NCI-H2171 treated with DMSO at 0.1 percent for 48 hours (cell line): Measurements from ENCODE around the gene KCNJ15.
A peak's percentile ranks its signal among the peaks of the same experiment; 100 is the strongest.

Experiments
- DNase-seq: peaks from one replicate; lab custom pipeline; 2025; lab: John Stamatoyannopoulos, UW

The KCNJ15 gene

DNA sequence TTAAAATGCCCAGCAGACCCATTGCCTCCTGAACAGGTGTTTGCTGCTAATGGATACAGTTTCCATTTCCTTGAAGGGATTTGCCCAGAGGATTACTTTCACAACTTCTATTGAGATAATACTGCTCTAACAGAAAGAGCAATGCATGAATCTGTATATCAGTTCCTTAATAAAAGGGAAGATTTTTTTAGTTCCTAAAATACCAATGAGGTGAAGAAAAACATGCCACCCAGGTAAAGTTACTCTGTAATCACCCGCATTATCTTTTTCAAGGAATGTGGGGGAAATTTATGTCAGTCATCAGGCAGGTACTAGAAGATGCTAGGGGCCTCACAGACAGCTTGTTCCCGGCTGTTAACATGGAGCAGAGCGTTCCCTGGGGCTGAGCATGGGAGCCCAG, 41.1 kb downstream of the KCNJ15 start:
- peak; percentile 32 for DNase-seq

DNA sequence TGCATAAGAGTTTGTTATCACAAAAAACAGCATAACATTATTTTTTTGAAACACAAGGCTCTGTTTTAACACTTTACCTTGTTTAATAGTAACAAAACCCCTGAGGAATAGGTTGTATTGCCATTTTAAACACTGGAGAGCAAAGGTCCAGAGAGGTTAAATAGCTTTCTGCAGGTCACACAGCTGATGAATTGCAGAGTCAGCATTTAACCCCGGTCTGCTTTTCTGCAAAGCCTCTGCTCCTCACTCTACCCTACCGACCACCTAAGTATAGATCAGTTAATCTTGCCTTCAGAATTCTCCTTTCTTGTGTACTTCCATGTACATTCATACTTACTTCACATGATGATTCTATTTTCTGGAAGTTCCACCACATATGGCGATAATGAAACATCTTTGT, 42.0 kb downstream of the KCNJ15 start:
- no peak for DNase-seq

DNA sequence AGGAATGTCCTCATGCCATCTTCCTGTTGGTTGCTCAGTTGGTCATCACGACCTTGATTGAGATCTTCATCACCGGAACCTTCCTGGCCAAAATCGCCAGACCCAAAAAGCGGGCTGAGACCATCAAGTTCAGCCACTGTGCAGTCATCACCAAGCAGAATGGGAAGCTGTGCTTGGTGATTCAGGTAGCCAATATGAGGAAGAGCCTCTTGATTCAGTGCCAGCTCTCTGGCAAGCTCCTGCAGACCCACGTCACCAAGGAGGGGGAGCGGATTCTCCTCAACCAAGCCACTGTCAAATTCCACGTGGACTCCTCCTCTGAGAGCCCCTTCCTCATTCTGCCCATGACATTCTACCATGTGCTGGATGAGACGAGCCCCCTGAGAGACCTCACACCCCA, 42.9 kb downstream of the KCNJ15 start:
- DNase-seq = no peak

DNA sequence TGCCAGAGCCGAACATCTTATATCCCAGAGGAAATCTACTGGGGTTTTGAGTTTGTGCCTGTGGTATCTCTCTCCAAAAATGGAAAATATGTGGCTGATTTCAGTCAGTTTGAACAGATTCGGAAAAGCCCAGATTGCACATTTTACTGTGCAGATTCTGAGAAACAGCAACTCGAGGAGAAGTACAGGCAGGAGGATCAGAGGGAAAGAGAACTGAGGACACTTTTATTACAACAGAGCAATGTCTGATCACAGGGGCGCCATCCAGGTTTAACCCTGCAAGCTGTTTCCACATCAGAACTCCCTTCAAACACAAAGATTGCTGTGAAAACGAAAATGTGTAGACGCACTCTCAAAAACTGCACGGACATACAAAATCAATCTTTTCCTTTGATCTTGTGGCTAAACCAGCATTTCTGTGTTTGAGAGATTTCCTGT, 43.4 kb downstream of the KCNJ15 start:
- no peak for DNase-seq

DNA sequence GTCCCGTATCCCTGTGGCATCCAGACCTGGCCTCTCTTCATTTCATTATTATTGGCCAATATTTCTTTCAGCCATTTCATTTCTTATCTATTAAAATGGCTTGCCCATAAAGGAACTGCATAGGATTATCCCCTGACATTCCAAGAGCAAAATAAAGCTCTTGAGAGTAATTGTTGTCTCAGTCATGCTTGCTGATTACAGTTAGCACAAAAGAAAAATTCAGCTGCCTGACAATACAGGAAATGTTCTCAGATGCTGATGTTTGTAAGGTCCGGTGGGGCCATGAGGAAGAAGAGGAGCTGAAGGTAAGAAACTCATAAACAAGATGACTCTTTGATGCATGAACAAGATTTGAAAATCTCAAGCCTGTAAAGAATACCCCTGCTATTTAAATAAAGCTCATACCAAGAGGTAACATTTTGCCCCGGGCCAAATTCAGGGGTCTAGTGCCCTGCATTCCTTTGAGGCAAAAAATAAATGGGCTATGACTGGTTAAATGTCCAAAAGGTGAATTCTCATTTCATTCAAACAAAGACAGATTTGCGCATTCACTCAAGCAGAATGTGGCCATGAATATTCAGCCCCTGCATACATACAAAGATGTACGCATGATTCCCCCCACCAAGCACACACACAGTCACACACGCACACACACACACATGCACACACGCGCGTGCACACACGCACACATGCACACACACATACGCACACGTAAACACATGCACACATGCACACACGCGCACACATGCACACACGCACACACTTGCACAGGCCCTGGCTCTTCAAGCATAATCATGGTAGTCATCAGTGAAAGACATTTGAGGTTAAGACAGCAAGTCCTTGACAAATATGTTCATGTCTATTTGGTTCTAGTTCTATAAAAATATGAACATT, 44.8 kb downstream of the KCNJ15 start:
- DNase-seq = no peak

DNA sequence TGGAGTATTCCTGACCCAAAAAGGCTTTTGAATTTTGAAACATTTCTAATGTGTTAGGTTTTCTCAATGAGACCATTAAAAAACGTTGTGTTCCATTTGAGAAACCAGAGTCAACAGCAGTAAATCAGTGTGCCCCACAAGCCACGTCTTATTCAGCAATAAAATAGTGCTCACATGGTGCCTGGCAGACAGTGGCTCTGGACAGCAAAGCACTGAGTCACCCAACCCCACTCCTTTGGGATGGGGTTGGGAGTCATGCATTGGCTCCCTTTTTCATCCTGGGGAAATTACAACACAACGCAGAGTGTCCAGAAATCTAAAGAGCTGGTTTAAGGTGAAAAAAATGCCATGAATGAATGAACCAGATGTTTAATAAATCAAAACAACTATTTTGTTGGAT, 46.5 kb downstream of the KCNJ15 start:
- no peak for DNase-seq

DNA sequence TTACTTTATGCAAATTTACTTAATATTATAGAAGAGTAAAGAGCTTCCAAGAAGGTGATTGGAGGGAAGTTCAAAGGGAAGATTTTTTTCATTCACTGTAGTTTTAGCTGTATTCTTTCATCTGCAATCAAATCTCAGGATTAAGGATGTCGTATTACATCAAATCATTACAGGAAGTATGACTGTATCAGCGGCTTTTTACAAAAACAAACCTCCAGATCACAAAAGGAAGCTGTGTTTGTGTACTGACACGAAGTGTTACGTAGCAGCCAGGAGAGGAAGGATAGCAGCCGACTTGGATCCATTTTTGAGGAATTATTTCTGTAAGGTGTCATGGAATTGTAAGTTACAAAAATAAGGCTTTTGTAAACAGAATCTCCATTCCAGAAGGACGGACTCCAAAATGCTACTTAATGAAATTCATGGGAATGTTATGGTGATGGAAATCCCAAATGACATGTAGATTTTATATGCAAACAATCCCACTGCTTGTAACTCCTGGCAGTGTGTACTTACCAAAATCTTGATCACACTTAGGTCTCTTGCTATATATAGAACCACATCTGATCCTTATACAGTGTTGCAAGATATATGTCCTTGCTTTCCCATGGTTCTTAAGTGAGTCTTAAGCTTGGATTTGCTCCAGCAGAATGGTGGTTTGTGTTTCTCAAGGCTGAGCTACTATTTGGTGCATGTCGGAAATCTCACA, 49.8 kb downstream of the KCNJ15 start:
- no peak for DNase-seq

DNA sequence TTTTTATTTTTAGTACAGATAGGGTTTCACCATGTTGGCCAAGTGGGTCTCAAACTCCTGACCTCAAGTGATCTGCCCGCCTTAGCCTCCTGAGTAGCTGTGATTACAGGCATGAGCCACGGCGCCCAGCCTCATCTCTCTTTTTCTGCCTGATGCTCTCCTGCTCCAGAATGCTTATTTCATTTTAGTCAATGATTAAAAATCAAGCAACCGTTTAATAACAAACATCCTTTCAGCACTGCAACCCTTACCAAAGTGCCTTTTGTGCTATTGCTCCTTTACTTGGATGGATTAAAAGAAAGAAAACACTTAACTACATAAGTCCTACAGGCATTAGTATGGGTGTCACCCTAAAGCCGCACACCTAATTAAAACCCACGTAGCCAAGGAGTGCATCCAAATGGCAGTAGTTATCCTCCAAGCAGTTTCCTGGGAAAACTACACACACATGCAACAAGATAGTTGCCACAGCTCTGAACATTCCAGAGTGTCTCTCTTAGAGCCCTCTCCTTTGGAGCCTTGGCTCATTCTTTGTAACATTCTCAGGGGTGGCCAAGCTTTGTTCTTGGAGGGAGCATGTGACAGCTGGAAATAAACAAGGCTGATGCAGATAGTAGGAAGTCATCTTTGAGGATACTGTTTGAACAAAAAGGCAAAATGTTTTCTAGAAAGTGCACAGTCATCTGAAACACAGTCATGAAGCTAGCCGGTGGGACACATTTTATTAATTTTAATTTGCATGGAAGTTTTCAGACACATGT, 51.2 kb downstream of the KCNJ15 start:
- no peak for DNase-seq

DNA sequence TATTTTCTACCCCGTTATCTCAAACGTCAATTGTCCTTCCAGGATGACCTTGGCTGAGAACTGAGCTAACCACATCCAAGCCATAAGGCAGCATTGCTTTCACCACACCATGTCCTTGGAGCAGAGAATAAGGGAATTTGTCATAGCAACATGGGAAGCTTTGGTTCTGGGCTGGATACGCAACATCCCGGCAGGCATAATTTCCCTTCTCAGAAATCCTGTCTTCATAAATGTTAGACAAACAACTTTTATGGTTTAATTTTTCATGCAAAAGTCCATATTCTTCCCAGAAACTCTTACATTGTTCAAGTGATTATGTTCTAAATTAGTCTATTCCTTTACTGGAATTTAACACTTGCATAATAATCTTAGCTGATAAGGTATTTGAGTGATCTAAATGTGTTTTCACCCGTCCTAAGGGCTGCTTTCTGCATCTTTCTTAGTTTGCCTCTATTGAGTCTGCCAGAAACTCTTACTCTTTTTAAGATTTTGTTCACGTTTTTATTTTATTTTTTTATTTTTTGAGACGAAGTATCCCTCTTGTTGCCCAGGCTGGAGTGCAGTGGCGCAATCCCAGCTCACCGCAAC, 51.8 kb downstream of the KCNJ15 start:
- no peak for DNase-seq

DNA sequence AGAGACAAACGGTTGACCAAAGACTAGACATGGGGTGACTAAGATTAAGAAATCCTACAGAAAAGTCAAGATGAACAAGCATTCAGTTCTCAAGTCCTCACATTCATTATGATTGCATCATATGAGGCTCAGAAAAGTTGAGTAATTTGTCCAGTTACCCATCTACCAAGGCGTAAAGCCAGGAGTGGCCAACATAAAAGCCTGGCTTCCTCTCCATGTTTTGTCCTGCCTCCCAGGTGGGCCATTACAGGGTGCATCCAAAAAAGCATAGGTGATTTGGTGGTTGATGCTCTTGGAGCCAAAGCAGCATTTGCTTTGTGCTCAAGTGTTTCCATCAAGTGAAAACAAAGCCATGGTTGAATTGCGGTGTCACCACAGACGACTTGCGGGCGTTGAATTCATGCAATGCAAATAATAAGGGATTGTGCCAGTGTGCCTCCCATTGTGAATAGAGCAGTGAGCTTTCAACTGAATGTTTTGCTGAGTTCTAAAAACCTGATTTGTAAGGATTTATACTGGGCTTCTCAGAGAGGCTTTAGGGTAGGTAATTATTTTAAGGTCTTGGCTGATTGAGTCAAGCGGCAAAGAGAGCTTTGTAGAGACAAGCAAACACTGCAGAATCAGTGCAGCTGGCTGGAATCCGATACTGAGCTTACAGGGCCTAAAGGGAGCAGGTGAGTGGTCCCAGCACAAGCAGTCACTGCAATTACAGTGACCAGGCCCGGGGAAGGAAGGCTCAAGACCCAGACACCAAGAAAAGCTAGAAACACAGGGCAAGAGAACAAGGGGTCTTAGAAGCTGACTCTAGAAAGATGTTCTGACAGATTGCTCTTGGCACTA, 54.1 kb downstream of the KCNJ15 start:
- DNase-seq = no peak

DNA sequence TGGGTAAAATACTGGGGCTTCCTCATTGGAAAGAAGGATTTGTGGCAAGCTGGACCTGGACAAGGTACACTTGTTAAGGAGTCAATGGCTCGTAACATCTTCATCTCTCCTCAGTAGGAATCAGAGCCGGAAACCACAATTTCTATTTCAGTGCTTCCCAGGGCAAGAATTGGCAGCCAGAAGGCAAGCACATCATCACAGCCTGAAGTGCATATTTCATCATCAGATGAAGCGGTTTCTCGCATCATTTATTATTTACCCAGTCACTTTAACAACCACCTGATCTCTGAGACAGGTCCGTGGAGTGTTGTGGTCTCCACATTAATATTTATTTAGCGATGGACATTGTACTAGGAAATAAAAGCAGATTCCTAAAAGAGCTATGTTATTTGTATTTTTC, 55.0 kb downstream of the KCNJ15 start:
- DNase-seq = no peak

DNA sequence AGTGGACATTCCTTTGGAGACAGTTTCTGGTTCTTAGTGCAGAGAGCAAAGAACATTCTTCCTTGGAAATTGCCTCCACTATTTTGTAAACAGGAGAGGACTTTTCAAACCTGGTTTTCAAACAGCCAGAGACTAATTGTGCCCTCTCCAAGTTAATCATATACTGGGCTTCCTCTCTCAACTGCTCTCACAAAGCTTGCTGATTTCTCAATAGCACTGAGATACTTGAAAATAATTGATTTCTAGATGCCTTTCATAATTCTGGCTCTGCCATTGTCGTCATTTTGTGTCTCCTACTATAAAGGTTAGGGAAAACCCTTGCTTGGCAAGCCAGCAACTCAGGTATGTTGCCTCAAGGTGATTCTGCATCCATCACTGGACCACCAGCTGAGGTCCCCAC, 56.0 kb downstream of the KCNJ15 start:
- DNase-seq = no peak

DNA sequence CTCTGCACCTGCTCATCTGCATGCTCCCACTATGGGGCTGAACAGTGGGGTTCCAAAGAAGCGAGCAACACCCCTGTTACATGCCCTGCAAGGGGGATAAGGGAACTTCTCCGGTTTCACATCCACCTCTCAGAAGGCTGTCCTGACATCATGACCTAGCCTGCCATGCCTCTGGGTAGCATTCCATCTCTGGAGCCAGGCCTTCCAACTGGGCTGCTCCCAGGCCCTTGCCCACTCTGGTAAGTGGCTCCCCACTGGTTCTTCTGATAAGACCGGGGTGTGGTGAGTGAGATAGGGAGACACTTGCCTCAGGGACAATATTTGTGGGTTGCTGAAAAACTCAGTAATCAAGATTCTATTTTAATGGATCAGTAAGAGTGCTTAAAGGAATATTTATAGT, 57.8 kb downstream of the KCNJ15 start:
- DNase-seq = no peak

DNA sequence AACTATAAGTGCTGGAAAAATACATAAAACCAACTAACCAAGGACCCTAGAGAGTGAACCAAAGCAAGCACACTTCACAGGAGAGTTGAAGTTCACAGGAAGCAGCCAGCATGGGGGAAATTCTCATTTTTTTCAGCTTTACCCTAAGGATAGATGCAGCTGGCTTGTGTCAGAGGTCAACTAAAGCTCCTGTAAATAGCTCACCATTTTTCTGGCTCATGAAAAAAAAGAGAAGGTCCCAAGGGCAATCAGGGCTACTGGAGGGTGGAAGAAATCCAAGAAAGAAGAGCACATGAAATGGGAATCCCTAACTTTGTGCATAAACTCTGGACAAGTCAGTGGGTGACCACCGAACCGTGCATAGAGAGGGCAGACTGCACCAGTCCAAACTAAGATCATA, 58.3 kb downstream of the KCNJ15 start:
- no peak for DNase-seq

DNA sequence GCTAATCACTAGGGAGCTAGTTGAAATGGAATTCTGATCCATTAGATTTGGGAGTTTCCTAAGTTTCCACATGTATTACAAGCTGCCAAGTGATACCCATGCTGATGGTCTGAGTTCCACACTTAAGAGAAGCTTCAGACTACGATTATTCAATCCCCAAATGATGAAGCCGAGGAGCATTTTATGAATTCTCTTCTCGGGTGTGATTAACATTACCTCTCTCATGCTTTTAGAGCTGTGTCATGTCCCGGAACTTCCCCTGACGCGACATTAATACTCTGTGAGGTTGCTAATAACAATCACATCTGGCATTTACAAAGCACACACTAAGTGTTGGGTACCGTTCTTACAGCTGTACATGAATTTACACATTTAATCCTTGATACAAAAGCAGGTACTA, 63.0 kb downstream of the KCNJ15 start:
- no peak for DNase-seq

DNA sequence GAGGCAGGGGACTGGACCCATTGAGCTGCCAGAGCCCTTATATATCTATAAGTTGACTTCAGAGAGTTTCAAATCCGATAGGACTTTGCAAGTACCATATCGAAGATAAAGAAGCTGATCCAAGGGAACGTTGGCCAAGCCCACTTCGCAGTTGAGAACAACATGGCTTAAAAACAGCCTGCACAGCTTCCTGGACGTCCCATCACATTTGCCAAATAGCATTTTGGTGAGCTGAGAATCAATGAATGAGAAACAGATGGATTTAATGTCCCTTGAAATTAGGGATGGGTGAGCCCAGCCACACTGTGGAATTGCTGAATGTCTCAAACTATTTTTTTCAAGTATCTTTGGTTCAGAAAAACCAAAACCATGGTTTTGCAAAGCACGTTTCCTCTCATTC, 64.8 kb downstream of the KCNJ15 start:
- DNase-seq = no peak

DNA sequence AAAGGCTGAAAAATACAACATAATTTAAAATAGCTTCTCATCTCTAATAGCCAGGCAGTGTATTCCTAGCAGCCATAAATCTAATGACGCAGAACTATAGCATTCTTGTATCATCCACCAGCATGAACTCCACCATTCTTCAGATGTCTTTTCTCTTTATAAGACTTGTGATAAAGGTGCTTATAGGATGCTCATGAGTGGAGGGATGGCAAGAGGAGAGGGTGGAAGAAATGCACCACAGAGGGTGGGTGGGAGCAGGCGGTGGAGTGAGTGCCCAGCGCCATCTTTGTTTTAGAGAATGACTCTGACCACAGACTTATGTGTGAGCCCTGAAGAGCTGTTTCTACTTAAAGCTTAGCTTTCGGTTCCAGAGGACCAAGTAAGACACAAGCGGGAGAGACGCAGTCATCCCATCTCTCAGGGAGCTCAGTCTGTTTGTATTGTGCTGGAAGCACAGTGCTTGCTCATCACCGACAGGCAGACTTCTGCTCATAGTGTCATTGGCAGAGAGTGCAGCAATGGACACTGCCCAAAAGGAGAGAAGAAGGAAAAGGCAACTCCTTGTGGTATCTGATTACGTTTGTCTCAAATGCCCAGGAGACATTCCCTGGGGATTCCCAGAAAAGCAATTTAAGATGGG, 65.6 kb downstream of the KCNJ15 start:
- DNase-seq = no peak

DNA sequence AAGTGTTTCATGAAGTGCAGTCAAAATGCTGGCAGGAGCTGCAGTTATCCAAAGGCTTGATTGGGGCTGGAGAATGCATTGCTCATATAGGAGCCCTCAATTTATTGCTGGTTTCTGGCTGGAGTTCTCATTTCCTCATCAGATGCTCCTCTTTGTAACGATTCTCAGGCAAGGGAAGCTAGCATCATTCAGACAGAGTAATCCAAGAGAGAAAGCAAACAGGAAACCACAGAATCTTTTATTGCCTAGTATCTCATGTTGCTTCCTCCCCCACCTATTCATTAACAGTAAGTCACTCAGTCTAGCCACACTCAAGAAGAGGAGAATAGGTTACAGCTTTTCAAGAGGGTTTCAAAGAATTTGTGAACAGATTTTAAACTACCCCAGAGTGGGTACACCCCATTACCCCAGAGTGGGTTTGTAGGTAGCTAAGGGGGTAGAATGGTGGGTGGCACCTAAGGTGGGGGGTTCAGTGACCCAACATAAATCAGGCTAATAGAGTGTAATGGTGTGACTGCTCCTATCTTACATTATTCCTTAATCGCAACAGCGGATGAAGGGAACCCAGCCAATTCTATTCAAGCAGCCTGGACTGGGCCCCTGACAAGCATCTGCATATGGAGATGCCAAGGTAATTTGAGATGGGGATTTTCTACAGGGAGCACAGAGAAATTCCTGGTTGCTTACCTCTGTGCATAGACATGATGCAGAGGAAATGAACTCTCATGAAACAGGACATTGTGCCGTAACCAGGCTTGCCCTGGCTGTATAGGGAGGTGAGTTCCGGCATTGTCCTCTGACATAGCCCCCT, 67.1 kb downstream of the KCNJ15 start:
- peak; percentile 75 for DNase-seq

DNA sequence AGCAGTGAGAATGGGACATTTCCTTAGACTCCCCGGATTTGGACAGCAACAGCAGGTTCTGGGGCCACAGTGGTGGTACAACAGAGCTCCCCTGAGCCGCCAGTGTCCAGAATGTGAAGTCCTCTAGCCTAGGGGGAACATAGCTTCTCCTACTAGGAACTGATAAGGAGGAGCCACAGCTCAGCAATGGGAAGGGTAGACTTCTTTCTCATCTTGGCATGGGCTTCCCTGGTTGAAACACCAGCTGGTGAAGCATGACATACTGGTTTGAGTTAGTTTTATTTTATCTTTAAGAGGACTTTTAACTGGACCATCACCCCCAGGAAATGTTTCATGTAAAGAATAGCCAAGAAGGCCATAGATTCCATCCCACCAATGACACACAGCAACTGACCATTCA, 68.4 kb downstream of the KCNJ15 start:
- no peak for DNase-seq
